GM12878 (cell line): ENCODE data around the gene LIN37.

ENCODE experiments used
- CTCF ChIP-seq, 3 experiments: IDR thresholded peaks in 2 of 3; conservative IDR thresholded peaks in 1 of 3; 2 replicates each; pipeline ENCODE4 v1.5.1; 2011; ENCODE audit warnings: low read depth in 3 of 3, low read length in 3 of 3, mild to moderate bottlenecking in 3 of 3, control low read depth in 2 of 3, moderate library complexity in 2 of 3, inconsistent platforms in 1 of 3, mixed read lengths in 1 of 3; ENCODE audit not compliant: control insufficient read depth in 2 of 3, insufficient read depth in 1 of 3; ENCODE audit errors: extremely low read depth in 1 of 3
- EZH2 ChIP-seq: IDR thresholded peaks from 2 replicates; pipeline ENCODE4 v1.6.1; 2012; ENCODE audit warnings: low read depth, mild to moderate bottlenecking, control low read depth, inconsistent platforms, low read length, borderline replicate concordance; ENCODE audit not compliant: control insufficient read depth
- KDM1A ChIP-seq: fragments of 200-600 bp; sonication (generic); IDR thresholded peaks from 2 replicates; pipeline ENCODE4 v1.6.1; 2016; ENCODE audit warnings: borderline replicate concordance
- POLR2A ChIP-seq: IDR thresholded peaks from 2 replicates; pipeline ENCODE4 v1.6.1; 2011; ENCODE audit warnings: low read depth, mild to moderate bottlenecking, low read length
- SIN3A ChIP-seq: IDR thresholded peaks from 2 replicates; pipeline ENCODE4 v1.6.1; 2012; ENCODE audit warnings: low read depth, low read length, improper control_type of control experiment

GRCh38 chr19:35748106-35749020 is at the start of gene LIN37:
- TF ChIP-seq SIN3A (peak; percentile 78; the same call in 1 of the 2 replicates), KDM1A (no peak), POLR2A (peak; percentile 55), CTCF (IDR thresholded peaks at IDR 0.05 in 2 of 3, conservative IDR thresholded peaks at IDR 0.05 in 1 of 3; ENCODE audit: control insufficient read depth in 2 of 3, extremely low read depth in 1 of 3, insufficient read depth in 1 of 3, low read depth in 3 of 3, low read length in 3 of 3) (no peak), EZH2 (no peak)
